Measurements from ENCODE around the gene NNAT.
"Not testable (repeated sequence)": the region's sequence is repeated elsewhere in the genome, so short reads cannot be mapped to it uniquely, and the experiment has no call there.

NNAT gene

DNA sequence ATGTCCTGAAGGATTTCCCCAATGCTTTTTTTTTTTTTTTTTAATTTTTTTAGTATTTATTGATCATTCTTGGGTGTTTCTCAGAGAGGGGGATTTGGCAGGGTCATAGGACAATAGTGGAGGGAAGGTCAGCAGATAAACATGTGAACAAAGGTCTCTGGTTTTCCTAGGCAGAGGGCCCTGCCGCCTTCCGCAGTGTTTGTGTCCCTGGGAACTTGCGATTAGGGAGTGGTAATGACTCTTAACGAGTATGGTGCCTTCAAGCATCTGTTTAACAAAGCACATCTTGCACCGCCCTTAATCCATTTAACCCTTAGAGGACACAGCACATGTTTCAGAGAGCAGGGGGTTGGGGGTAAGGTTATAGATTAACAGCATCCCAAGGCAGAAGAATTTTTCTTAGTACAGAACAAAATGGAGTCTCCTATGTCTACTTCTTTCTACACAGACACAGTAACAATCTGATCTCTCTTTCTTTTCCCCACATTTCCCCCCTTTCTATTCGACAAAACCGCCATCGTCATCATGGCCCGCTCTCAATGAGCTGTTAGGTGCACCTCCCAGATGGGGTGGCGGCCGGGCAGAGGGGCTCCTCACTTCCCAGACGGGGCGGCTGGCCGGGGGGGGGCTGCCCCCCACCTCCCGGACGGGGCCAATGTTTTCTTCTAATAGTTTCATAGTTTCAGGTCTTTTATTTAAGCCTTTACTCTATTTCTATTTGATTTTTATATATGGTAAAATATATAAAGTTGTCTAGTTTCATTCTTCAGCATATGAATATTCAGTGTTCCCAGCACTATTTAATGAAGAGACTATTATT, 29.3 kb downstream of the NNAT start:
- not testable (repeated sequence) for H3K9me3 ChIP-seq (ENCODE audit: control insufficient read depth, low read length); H3K27me3 ChIP-seq (replicated peaks; ENCODE audit: control insufficient read depth, insufficient read depth, low read length); H3K9ac ChIP-seq (ENCODE audit: low read length); DNase-seq (ENCODE audit: low read depth); H3K4me3 ChIP-seq (ENCODE audit: low read length); H3K36me3 ChIP-seq (ENCODE audit: control insufficient read depth, insufficient read depth, low read length, severe bottlenecking); H3K4me1 ChIP-seq (ENCODE audit: control insufficient read depth, insufficient read depth, low read length)

DNA sequence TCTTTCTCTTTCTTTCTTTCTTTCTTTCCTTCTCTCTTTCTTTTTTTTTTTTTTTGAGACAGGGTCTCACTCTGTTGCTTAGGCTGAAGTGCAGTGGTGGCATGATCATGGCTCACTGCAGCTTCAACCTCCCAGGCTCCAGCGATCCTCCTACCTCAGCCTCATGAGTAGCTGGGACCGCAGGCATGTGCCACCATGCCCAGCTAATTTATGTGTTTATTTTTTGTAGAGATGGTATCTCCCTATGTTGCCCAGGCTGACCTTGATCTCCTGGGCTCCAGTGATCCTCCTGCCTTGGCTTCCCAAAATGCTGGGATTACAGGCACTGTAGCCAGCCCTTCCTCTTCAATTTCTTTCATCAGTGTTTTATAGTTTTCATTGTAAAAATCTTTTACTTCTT, 30.6 kb downstream of the NNAT start:
- not testable (repeated sequence) for H3K4me1 ChIP-seq (ENCODE audit: control insufficient read depth, insufficient read depth, low read length); H3K27me3 ChIP-seq (replicated peaks; ENCODE audit: control insufficient read depth, insufficient read depth, low read length); DNase-seq (ENCODE audit: low read depth); H3K9ac ChIP-seq (ENCODE audit: low read length); H3K9me3 ChIP-seq (ENCODE audit: control insufficient read depth, low read length); H3K36me3 ChIP-seq (ENCODE audit: control insufficient read depth, insufficient read depth, low read length, severe bottlenecking); H3K4me3 ChIP-seq (ENCODE audit: low read length)

DNA sequence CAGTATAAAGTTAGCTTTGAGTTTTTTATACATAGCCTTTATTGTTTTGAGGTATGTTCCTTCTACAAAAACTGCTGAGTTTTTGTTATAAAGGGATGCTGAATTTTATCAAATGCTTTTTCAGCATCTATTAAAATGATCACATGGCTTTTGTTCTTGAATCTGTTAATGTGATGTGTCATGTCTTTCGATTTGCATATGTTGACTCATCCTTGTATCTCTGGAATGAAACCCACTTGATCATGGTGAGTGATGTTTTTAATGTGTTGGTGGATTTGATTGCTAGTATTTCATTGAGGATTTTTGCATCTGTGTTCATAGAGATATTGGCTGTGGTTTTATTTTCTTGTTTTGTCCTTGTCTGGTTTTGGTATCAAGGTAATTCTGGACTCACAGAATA, 31.4 kb downstream of the NNAT start:
- H3K4me1 ChIP-seq (ENCODE audit: control insufficient read depth, insufficient read depth, low read length), result peaks cover 6% of the 10 kb centered on the region
- no peaks in the 10 kb centered on the region for H3K9me3 ChIP-seq (ENCODE audit: control insufficient read depth, low read length)
- H3K27me3 ChIP-seq (replicated peaks; ENCODE audit: control insufficient read depth, insufficient read depth, low read length), result peaks cover 3% of the 10 kb centered on the region
- H3K9ac ChIP-seq (ENCODE audit: low read length), result no peak overlapping the region
- no peaks in the 10 kb centered on the region for H3K36me3 ChIP-seq (ENCODE audit: control insufficient read depth, insufficient read depth, low read length, severe bottlenecking)
- no peak overlapping the region for H3K4me3 ChIP-seq (ENCODE audit: low read length)
- DNase-seq (ENCODE audit: low read depth), result no peak

DNA sequence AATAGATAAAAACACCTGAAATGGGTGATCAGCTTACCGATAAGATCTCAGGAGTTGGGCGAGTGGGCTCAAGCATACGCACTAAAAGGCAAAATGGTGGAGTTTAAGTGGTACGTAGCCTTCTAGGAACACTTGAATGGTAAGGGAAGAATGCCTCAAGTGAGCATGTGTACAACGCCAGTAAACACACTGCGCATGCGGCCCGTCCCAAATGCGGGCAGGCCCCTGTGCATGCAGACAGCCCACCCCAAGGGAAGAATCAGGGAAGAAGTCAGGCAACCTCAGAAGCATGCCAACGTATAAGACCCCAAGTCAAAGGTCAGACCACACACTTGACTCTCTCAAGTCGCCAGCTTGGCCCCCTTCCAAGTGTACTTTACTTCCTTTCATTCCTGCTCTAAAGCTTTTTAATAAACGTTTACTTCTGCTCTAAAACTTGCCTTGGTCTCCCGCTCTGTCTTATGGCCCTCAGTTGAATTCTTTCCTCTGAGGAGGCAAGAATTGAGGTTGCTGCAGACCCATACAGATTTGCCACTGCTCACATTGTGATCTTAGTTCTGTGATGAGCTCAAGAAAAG, 33.8 kb downstream of the NNAT start:
- not testable (repeated sequence) for H3K4me3 ChIP-seq (ENCODE audit: low read length); H3K9me3 ChIP-seq (ENCODE audit: control insufficient read depth, low read length); H3K36me3 ChIP-seq (ENCODE audit: control insufficient read depth, insufficient read depth, low read length, severe bottlenecking); H3K9ac ChIP-seq (ENCODE audit: low read length); DNase-seq (ENCODE audit: low read depth); H3K4me1 ChIP-seq (ENCODE audit: control insufficient read depth, insufficient read depth, low read length)
- H3K27me3 ChIP-seq (replicated peaks; ENCODE audit: control insufficient read depth, insufficient read depth, low read length), result peaks cover 10% of the 10 kb centered on the region

DNA sequence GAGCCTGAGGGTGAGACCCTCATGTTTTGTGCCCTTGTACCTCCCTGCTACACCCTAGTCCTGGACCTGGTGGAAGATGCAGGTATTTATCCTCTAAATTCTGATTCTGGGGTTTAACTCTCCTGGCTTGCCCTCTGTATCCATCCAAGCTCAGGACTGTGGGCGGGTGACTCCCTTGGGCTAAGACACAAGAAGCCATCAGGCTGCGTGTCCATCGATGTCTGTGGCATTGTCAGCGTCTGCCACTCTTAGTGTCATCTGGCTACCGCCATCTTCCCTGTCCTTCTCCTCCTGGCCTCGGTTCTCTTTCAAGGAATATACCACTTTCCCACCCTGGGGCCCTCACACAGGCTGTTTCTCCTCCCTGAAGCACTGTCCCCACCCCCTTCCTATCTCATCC, 35.5 kb downstream of the NNAT start:
- Histone ChIP-seq H3K27me3 (replicated peaks; ENCODE audit: control insufficient read depth, insufficient read depth, low read length) (peaks cover 10% of the 10 kb centered on the region), H3K9ac (ENCODE audit: low read length) (no peak overlapping the region), H3K9me3 (ENCODE audit: control insufficient read depth, low read length) (no peaks in the 10 kb centered on the region), H3K36me3 (ENCODE audit: control insufficient read depth, insufficient read depth, low read length, severe bottlenecking) (no peaks in the 10 kb centered on the region), H3K4me3 (ENCODE audit: low read length) (no peak overlapping the region), H3K4me1 (ENCODE audit: control insufficient read depth, insufficient read depth, low read length) (peaks cover 6% of the 10 kb centered on the region)
- DNase-seq (ENCODE audit: low read depth), result no peak

GRCh38 chr20:37558306-37558705, 37.3 kb downstream of the NNAT start:
- no peaks in the 10 kb centered on the region for H3K9me3 ChIP-seq (ENCODE audit: control insufficient read depth, low read length)
- no peak for DNase-seq (ENCODE audit: low read depth)
- no peaks in the 10 kb centered on the region for H3K4me1 ChIP-seq (ENCODE audit: control insufficient read depth, insufficient read depth, low read length)
- H3K27me3 ChIP-seq (replicated peaks; ENCODE audit: control insufficient read depth, insufficient read depth, low read length), result peaks cover 26% of the 10 kb centered on the region
- H3K9ac ChIP-seq (ENCODE audit: low read length), result no peak overlapping the region
- H3K4me3 ChIP-seq (ENCODE audit: low read length), result no peak overlapping the region
- no peaks in the 10 kb centered on the region for H3K36me3 ChIP-seq (ENCODE audit: control insufficient read depth, insufficient read depth, low read length, severe bottlenecking)

GRCh38 chr20:37558779-37559178, 37.7 kb downstream of the NNAT start:
- DNase-seq (ENCODE audit: low read depth), result no peak
- Histone ChIP-seq H3K9ac (ENCODE audit: low read length) (no peak overlapping the region), H3K4me3 (ENCODE audit: low read length) (no peak overlapping the region), H3K36me3 (ENCODE audit: control insufficient read depth, insufficient read depth, low read length, severe bottlenecking) (no peaks in the 10 kb centered on the region), H3K27me3 (replicated peaks; ENCODE audit: control insufficient read depth, insufficient read depth, low read length) (peaks cover 30% of the 10 kb centered on the region), H3K4me1 (ENCODE audit: control insufficient read depth, insufficient read depth, low read length) (no peaks in the 10 kb centered on the region), H3K9me3 (ENCODE audit: control insufficient read depth, low read length) (no peaks in the 10 kb centered on the region)

- no peak for DNase-seq (ENCODE audit: low read depth)
- H3K9ac ChIP-seq (ENCODE audit: low read length), result no peak overlapping the region
- no peaks in the 10 kb centered on the region for H3K36me3 ChIP-seq (ENCODE audit: control insufficient read depth, insufficient read depth, low read length, severe bottlenecking)
- H3K4me3 ChIP-seq (ENCODE audit: low read length), result no peak overlapping the region
- peaks cover 2% of the 10 kb centered on the region for H3K4me1 ChIP-seq (ENCODE audit: control insufficient read depth, insufficient read depth, low read length)
- no peaks in the 10 kb centered on the region for H3K9me3 ChIP-seq (ENCODE audit: control insufficient read depth, low read length)
- H3K27me3 ChIP-seq (replicated peaks; ENCODE audit: control insufficient read depth, insufficient read depth, low read length), result peaks cover 33% of the 10 kb centered on the region
These were observed 38.4 kb downstream of the NNAT start for GRCh38 chr20:37559312-37560027.

- Histone ChIP-seq H3K9ac (ENCODE audit: low read length) (no peak overlapping the region), H3K4me1 (ENCODE audit: control insufficient read depth, insufficient read depth, low read length) (peaks cover 2% of the 10 kb centered on the region), H3K9me3 (ENCODE audit: control insufficient read depth, low read length) (no peaks in the 10 kb centered on the region), H3K36me3 (ENCODE audit: control insufficient read depth, insufficient read depth, low read length, severe bottlenecking) (no peaks in the 10 kb centered on the region), H3K27me3 (replicated peaks; ENCODE audit: control insufficient read depth, insufficient read depth, low read length) (peaks cover 43% of the 10 kb centered on the region), H3K4me3 (ENCODE audit: low read length) (no peak overlapping the region)
- DNase-seq (ENCODE audit: low read depth), result no peak
These were observed 39.6 kb downstream of the NNAT start for GRCh38 chr20:37560629-37561028.

DNA sequence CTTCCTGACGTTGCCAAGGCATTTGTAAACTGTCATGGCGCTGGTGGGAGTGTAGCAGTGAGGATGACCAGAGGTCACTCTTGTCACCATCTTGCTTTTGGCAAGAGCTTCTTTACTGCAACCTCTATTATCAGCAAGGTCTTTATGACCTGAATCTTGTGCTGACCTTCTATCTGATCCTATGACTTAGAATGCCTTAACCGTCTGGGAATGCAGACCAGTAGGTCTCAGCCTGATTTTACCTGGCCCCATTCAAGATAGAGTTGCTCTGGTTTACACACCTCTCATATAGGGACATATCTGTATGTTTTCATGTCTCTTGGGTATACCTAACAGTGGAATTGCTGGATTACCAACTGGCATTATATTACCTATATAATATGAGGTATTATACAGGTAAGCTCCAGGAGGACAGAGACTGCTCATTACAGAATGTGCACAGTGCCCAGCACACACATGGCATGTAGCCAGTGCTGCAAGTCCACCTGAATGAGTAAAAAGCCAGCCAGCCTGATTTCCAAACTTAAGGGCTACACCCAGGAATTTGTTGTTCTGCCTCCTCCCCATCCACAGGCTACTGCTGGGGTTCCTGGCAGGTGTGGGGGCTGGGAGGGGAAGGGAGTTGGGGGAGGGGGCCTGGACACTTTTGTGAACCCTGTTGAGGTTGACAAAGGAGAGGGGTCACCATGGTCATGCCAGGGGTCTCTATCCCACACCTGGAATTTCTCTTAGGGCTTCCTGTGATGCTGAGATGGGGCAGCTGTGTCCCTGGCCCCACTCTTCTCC, 41.8 kb downstream of the NNAT start:
- no peaks in the 10 kb centered on the region for H3K36me3 ChIP-seq (ENCODE audit: control insufficient read depth, insufficient read depth, low read length, severe bottlenecking)
- H3K9me3 ChIP-seq (ENCODE audit: control insufficient read depth, low read length), result peaks cover under 1% of the 10 kb centered on the region
- DNase-seq (ENCODE audit: low read depth), result no peak
- no peak overlapping the region for H3K9ac ChIP-seq (ENCODE audit: low read length)
- no peak overlapping the region for H3K4me3 ChIP-seq (ENCODE audit: low read length)
- H3K4me1 ChIP-seq (ENCODE audit: control insufficient read depth, insufficient read depth, low read length), result peaks cover 2% of the 10 kb centered on the region
- H3K27me3 ChIP-seq (replicated peaks; ENCODE audit: control insufficient read depth, insufficient read depth, low read length), result peaks cover 55% of the 10 kb centered on the region

DNA sequence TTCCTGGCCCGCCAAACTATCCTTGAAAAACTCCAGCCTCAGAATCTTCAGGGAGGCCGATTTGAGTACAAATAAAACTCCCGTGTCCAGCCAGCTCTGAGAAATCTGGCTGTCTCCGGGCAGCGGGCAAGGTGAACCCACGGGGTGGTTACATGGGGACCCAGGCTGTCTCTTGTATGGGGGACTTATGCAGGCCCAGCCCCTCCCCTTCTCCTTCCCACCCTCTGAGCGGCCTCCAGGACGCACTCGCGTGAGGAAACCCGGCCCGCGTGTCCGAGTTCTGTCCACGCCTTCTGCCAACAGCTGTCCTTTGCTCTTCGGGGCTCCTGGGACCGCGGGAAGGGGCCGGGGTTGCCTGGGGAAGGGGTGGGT, 43.0 kb downstream of the NNAT start:
- no peak for DNase-seq (ENCODE audit: low read depth)
- H3K9ac ChIP-seq (ENCODE audit: low read length), result no peak overlapping the region
- H3K4me3 ChIP-seq (ENCODE audit: low read length), result no peak overlapping the region

More for the DNA sequence above, 43.0 kb downstream of the NNAT start:
- Histone ChIP-seq H3K9me3 (ENCODE audit: control insufficient read depth, low read length) (peaks cover 11% of the 10 kb centered on the region), H3K27me3 (replicated peaks; ENCODE audit: control insufficient read depth, insufficient read depth, low read length) (peaks cover 62% of the 10 kb centered on the region), H3K36me3 (ENCODE audit: control insufficient read depth, insufficient read depth, low read length, severe bottlenecking) (no peaks in the 10 kb centered on the region), H3K4me1 (ENCODE audit: control insufficient read depth, insufficient read depth, low read length) (peaks cover 2% of the 10 kb centered on the region)

Measured in adipocyte (in vitro differentiated cells).